Measurements from ENCODE around the gene IGFL4.

The IGFL4 gene

GRCh38 chr19:46040952-46041500 lies at the start of gene IGFL4:
TSS of gene IGFL4 (minus strand) at chr19:46041002. CDS start at chr19:46040962, 40 bp downstream.
- DNase-seq (ENCODE audit: low read depth) = no peak

GRCh38 chr19:46090444-46090843 lies 49.6 kb upstream of the IGFL4 start:
- no peak for DNase-seq (ENCODE audit: low read depth)

GRCh38 chr19:46089432-46089831 lies 48.6 kb upstream of the IGFL4 start:
- DNase-seq (ENCODE audit: low read depth) = no peak

GRCh38 chr19:46088101-46088500 lies 47.3 kb upstream of the IGFL4 start:
- no peak for DNase-seq (ENCODE audit: low read depth)

GRCh38 chr19:46085888-46086287 lies 45.1 kb upstream of the IGFL4 start:
- no peak for DNase-seq (ENCODE audit: low read depth)

GRCh38 chr19:46082728-46083050 lies 41.9 kb upstream of the IGFL4 start:
- DNase-seq (ENCODE audit: low read depth) = no peak

- DNase-seq (ENCODE audit: low read depth) = peak; percentile 40
Measured at GRCh38 chr19:46081928-46082727, 41.3 kb upstream of the IGFL4 start.

- no peak for DNase-seq (ENCODE audit: low read depth)
Measured at GRCh38 chr19:46080561-46080960, 39.8 kb upstream of the IGFL4 start.

- DNase-seq (ENCODE audit: low read depth) = no peak
Measured at GRCh38 chr19:46079576-46079975, 38.8 kb upstream of the IGFL4 start.

GRCh38 chr19:46078573-46079332 lies 38.0 kb upstream of the IGFL4 start:
- peak; percentile 56 for DNase-seq (ENCODE audit: low read depth)

GRCh38 chr19:46077815-46078167 lies 37.0 kb upstream of the IGFL4 start:
- no peak for DNase-seq (ENCODE audit: low read depth)

GRCh38 chr19:46076951-46077814 lies 36.4 kb upstream of the IGFL4 start:
- DNase-seq (ENCODE audit: low read depth) = peak; percentile 52

GRCh38 chr19:46076031-46076880 lies 35.5 kb upstream of the IGFL4 start:
- DNase-seq (ENCODE audit: low read depth) = no peak

- no peak for DNase-seq (ENCODE audit: low read depth)
Measured at GRCh38 chr19:46073268-46073922, 32.6 kb upstream of the IGFL4 start.

GRCh38 chr19:46069806-46070341 lies 29.1 kb upstream of the IGFL4 start:
- peak; percentile 66 for DNase-seq (ENCODE audit: low read depth)

GRCh38 chr19:46068345-46069258 lies 27.8 kb upstream of the IGFL4 start:
- peak; percentile 28 for DNase-seq (ENCODE audit: low read depth)

GRCh38 chr19:46067691-46068090 lies 26.9 kb upstream of the IGFL4 start:
- DNase-seq (ENCODE audit: low read depth) = no peak

- no peak for DNase-seq (ENCODE audit: low read depth)
Measured at GRCh38 chr19:46066471-46066870, 25.7 kb upstream of the IGFL4 start.

GRCh38 chr19:46065486-46066071 lies 24.8 kb upstream of the IGFL4 start:
- no peak for DNase-seq (ENCODE audit: low read depth)
